HFFc6 (cell line): ENCODE data around the gene SS18L1. TPM values are rescaled to one million over a fixed set of nuclear protein-coding genes. Genes with fewer than 3 reads are reported as not detected.

Source experiments
- DNase-seq: peaks from one replicate; pipeline ENCODE4 v3.0.0-alpha.2; 2018
- H3K27ac Mint-ChIP-seq: 2 replicates; pipeline ENCODE4 v1.8.0; 2020; ENCODE audit warnings: mild to moderate bottlenecking, mixed read lengths
- H3K27me3 Mint-ChIP-seq: 2 replicates; pipeline ENCODE4 v1.8.0; 2021; ENCODE audit warnings: mild to moderate bottlenecking, moderate library complexity, mixed read lengths; ENCODE audit not compliant: insufficient read depth
- H3K36me3 Mint-ChIP-seq: 2 replicates; pipeline ENCODE4 v1.8.0; 2021; ENCODE audit warnings: low read depth, mixed read lengths
- H3K4me1 Mint-ChIP-seq: 2 replicates; pipeline ENCODE4 v1.8.0; 2020; ENCODE audit warnings: low read depth, mixed read lengths
- H3K4me3 Mint-ChIP-seq: 2 replicates; pipeline ENCODE4 v1.8.0; 2020; ENCODE audit warnings: mild to moderate bottlenecking, moderate library complexity, mixed read lengths
- H3K9me3 Mint-ChIP-seq: 2 replicates; pipeline ENCODE4 v1.8.0; 2020; ENCODE audit warnings: mild to moderate bottlenecking, mixed read lengths
- total RNA-seq, 6 experiments: library from RNA; stranded (reverse); fragmentation: NEBNext Ultra II Directional; extraction: Animal tissue kit (Norgen Biotek cat#: 25700); gene quantifications; 2 replicates in 1 of 6; 3 replicates in 5 of 6; pipeline ENCODE4 v1.2.3, GENCODE V29; 2021
- TF ChIP-seq, protein P1 (sequence below): fragments of 200-600 bp; sonication (generic); IDR thresholded peaks from 2 replicates; pipeline ENCODE4 v1.5.0; 2021; ENCODE audit warnings: antibody characterized with exemption, mild to moderate bottlenecking

The SS18L1 gene
- total RNA-seq, 6 experiments from 2014 or later = 5.5 to 7.9 (median 5.9) TPM

DNA sequence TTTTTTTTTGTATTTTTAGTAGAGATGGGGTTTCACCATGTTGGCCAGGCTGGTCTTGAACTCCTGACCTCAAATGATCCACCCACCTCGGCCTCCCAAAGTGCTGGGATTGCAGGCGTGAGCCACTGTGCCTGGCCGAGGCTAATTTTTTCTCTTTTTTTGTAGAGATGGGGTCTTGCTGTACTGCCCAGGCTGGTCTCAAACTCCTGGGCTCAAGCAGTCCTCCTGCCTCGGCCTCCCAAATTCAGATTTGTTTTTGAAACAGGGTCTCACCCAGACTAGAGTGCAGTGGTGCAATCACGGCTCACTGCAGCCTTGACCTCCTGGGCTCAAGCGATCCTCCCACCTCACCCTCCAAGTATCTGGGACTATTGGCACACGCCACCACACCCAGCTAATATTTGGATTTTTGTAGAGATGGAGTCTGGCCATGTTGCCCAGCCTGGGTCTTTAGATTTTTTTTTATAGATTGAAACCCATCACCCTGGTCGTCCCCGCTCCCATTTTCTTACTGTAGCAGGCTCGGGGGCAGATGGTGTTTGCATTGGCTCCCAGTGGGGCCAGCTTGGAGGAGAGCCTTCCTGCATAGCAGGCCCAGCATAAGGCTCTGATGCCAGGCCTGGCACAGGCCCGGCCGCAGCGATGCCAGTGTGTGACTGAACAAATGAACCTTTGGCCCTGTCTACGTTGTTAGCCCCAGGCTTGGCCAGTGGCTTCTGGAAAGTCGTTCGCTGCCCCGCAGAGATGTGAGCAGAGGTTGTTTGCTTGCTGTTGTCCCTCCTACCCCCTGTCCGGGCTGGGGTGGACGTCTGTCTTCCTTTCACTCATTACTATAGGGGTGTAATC lies 35.0 kb downstream of the SS18L1 start:
- Mint-ChIP-seq H3K27me3 (no peaks in the 10 kb centered on the region; the same call in 1 of the 2 replicates), H3K4me1 (peaks cover 12% of the 10 kb centered on the region), H3K36me3 (peaks cover 8% of the 10 kb centered on the region), H3K27ac (no peak overlapping the region), H3K9me3 (no peaks in the 10 kb centered on the region), H3K4me3 (no peak overlapping the region)
- DNase-seq = no peak
- TF ChIP-seq, protein P1, sequence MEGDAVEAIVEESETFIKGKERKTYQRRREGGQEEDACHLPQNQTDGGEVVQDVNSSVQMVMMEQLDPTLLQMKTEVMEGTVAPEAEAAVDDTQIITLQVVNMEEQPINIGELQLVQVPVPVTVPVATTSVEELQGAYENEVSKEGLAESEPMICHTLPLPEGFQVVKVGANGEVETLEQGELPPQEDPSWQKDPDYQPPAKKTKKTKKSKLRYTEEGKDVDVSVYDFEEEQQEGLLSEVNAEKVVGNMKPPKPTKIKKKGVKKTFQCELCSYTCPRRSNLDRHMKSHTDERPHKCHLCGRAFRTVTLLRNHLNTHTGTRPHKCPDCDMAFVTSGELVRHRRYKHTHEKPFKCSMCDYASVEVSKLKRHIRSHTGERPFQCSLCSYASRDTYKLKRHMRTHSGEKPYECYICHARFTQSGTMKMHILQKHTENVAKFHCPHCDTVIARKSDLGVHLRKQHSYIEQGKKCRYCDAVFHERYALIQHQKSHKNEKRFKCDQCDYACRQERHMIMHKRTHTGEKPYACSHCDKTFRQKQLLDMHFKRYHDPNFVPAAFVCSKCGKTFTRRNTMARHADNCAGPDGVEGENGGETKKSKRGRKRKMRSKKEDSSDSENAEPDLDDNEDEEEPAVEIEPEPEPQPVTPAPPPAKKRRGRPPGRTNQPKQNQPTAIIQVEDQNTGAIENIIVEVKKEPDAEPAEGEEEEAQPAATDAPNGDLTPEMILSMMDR = no peak

DNA sequence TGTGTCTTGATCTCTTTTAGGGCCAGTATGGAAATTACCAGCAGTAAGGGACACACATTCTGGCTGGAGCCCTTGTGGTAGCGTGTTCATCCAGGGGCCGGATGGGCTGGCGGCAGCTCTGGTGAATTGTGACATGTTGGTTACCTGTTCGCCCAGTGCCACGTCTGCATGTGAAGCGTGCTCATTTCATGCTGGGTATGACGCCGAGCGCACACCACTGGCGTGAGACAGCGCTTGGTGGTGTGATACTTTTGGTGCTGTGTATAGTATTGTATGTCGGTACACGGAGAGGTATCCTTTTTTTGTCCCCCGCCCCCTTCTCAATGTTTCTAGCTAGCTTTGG lies 35.6 kb downstream of the SS18L1 start:
- H3K4me1 Mint-ChIP-seq = peaks cover 18% of the 10 kb centered on the region
- H3K4me3 Mint-ChIP-seq = no peak overlapping the region
- H3K36me3 Mint-ChIP-seq = peaks cover 8% of the 10 kb centered on the region
- no peaks in the 10 kb centered on the region; the same call in 1 of the 2 replicates for H3K27me3 Mint-ChIP-seq
- no peak overlapping the region for H3K27ac Mint-ChIP-seq
- TF ChIP-seq, protein P1 = no peak
- no peaks in the 10 kb centered on the region for H3K9me3 Mint-ChIP-seq
- no peak for DNase-seq

DNA sequence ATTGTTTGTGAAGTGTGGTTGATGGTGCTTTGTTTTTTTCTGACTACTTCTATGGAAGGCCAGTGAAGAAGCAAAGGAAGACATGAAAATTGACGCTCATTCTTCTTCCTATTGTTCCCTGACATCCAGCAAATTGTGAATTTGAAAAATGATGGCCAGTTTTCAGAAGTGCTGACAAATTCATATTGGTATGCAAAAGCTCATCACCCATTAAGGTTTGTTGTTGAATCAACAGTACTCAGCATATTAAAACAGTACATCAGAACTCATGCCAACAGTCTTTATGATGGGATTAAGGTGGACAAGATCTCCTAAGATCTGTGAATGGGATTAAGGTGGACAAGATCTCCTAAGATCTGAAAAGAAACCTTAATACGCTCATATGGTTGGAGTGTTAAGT lies 38.2 kb downstream of the SS18L1 start:
- DNase-seq = no peak
- Mint-ChIP-seq H3K4me3 (peak overlapping the region; percentile 96), H3K36me3 (peaks cover 7% of the 10 kb centered on the region), H3K27me3 (no peaks in the 10 kb centered on the region; the same call in 1 of the 2 replicates), H3K27ac (peak overlapping the region; percentile 94), H3K9me3 (no peaks in the 10 kb centered on the region), H3K4me1 (peaks cover 26% of the 10 kb centered on the region)
- TF ChIP-seq, protein P1 = no peak

DNA sequence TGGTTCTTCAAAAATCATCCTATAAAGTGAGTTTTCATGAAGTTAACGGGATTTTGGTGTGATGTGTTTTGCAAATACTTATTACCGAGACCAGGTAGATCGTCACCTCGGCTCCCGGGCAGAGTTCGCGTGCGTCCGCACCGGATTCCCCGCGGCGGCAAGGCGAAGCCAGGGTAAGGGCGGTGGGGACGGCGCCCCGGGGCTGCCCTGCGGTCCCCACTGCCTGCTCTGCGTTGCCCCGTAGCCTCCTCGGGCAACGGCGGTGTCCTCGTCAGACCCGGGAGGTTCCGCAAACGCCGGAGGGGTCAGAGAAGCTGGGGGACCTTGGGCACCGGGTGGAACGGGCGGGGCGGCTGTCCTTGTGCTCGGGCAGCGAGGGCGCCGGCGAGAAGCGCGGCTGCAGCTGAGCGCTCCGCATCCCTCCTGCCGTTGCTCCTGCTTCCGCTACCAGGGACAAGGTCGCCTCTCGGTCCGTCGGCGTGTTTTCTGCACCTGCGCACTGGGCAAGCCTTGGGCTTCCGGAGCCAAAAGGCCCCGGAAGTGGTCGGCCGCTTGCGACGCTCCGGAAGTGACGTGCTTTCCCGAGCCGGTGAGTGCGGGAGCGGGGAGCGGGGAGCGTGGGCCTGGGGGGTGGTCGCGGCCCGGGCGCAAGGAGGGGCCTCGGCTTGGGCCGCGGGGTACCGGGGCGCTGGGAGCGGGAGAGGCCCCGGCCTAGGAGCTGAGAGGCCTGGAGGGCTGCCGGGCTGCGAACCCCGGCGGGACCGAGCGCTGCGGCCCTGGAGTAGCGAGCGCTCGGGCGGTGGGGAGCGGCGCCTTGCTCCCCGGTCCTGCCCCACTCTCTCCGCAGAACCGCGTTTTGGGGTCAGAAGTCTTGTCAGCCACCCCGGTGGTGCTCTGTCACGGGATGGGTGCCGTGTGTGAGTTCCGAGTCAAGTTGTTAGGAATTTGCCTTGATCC lies 39.2 kb downstream of the SS18L1 start, which contains the start of gene MTG2:
Gene MTG2, plus strand, starts transcription at position 560 of the 957 bp plus-strand sequence. CDS start 10,393 bp downstream, outside the sequence.
- H3K4me3 Mint-ChIP-seq = peak within 1 kb of the TSS; percentile 96
- H3K36me3 Mint-ChIP-seq = peaks cover 7% of the 10 kb centered on the region
- no peaks in the 10 kb centered on the region for H3K9me3 Mint-ChIP-seq
- peaks cover 36% of the 10 kb centered on the region for H3K4me1 Mint-ChIP-seq
- H3K27me3 Mint-ChIP-seq = no peaks in the 10 kb centered on the region; the same call in 1 of the 2 replicates
- peak within 1 kb of the TSS; percentile 94 for H3K27ac Mint-ChIP-seq
- peak; percentile 92 for DNase-seq
- TF ChIP-seq, protein P1 = no peak

DNA sequence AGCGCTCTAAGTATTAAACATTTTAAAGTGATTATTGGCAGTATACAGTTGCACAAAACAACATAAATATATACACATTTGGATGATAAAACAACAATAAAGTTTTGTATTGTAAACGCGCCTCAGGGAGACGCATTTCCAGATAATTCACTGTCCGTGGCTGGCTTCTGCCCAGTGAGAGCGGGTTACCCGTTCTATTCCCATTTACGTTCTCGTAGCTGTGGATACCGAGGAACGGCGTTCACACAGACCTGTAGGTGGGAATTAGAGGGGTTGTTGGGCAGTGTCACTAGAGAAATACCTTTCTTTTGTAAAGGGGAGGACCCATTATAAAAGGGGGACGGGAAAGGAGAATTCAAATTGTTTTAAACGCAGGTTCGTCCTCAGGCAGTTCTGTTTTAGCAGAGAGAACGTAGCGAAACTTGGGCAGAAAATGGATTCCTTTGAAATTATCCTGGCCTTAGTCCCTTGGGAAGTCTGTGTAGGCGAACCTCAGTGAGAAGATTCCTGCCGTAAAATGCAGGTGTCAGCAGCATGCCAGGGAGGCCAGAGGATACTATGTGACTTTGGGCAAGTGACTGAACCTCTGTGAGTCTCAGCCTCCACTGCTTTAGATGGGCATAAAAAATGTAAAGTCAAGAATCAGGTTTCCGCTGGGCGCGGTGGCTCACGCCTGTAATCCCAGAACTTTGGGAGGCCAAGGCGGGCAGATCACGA lies 40.0 kb downstream of the SS18L1 start:
- H3K4me1 Mint-ChIP-seq = peaks cover 38% of the 10 kb centered on the region
- H3K9me3 Mint-ChIP-seq = no peaks in the 10 kb centered on the region
- peak overlapping the region; percentile 96 for H3K4me3 Mint-ChIP-seq
- peaks cover 7% of the 10 kb centered on the region for H3K36me3 Mint-ChIP-seq
- TF ChIP-seq, protein P1 = no peak
- H3K27ac Mint-ChIP-seq = peak overlapping the region; percentile 94
- no peak for DNase-seq
- no peaks in the 10 kb centered on the region; the same call in 1 of the 2 replicates for H3K27me3 Mint-ChIP-seq
